LHCN-M2 (cell line): ENCODE results near the gene DDI1. TPM values are rescaled to one million over a fixed set of nuclear protein-coding genes. Genes with fewer than 3 reads are reported as not detected.
"Not testable (repeated sequence)": the region's sequence is repeated elsewhere in the genome, so short reads cannot be mapped to it uniquely, and the experiment has no call there.

Experiments used
- DNase-seq: peaks from one replicate; pipeline ENCODE4 v3.0.0-alpha.2; 2012; ENCODE audit warnings: low read depth
- total RNA-seq: library from RNA; depleted of rRNA; stranded (reverse); fragments of >200 nt; gene quantifications from 2 replicates; pipeline ENCODE4 v1.2.3, GENCODE V29; 2014

DDI1 gene
- total RNA-seq, 1 experiment from 2014 or later, result not detected

DNA sequence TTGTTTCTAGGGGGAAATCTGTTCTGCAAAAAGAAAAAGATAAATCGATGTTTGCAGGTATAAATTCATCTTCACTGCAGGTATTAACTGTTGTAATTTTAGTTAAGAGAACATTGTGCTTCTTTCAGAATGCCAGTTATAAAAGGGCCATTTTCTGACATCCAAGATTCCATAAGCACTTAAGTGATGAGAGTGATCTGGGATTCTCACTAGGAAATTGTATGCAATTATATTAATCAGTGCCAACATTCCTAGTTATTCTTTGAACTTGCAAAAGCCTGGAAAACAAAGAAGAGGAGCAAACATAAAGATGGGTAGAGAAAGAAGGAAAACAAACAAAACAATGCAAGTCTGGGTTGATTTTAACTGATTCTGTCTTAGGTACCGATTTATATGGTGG is 5.4 kb downstream of the DDI1 start:
- DNase-seq, result no peak

DNA sequence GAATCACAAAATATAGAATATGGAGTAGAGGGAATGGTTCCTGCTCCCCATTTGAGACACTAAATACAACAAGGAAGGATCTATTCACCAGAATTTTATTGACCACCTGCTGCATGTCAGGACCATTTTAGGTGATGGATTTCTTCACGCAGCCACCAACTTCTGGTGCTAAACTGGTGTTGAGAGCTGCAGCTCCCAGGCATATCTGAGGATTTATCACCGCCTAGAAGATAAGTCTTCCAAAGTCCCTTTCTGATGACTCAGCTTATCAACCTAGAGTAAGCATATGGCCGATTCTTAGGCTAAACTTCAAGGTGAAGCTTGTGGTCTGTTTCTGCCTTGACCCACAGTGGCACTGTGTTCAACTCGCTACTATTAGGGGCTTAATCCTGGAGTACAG is 6.7 kb downstream of the DDI1 start:
- DNase-seq, result no peak

DNA sequence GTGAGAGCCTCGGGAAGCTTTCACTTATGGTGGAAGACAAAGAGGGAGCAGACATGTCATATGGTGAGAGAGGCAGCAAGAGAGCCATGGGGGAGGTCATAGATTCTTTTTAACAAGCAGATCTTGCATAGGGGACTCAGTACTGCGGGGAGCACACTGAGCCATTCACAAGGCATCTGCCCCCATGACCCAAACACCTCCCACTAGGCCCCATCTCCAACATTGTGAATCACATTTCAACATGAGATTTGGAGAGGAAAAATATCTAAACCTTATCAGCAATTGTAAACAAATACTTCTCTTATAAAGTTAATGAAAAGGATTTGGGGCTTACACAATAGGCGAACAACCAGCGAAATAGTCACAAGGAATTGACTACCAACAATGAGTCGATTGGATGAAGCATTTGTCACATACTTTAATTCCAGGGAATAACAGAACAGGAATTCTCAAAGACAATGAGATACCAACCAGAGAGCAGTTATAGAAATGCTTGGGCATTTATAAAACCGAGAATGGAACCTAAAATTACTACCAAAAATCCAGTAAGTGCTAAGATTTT is 7.3 kb downstream of the DDI1 start:
- no peak for DNase-seq

DNA sequence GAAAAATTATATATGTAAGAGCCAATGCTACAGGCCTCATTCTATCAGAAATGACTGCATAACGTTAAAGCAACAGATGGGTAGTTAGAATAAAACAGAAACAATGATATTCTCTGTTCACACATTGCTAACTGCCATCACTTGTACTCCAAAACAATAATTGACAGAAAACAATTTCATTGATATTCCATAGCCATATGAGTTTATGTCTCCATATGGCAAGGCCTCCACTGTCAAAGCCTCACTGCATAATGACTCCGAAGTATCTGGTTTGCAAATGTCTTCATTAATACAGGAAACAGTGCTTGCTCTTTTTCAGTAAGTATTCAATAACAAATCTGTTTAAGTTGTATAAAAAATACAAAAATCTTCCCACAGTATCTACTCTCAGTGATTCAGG is 9.9 kb downstream of the DDI1 start:
- no peak for DNase-seq

DNA sequence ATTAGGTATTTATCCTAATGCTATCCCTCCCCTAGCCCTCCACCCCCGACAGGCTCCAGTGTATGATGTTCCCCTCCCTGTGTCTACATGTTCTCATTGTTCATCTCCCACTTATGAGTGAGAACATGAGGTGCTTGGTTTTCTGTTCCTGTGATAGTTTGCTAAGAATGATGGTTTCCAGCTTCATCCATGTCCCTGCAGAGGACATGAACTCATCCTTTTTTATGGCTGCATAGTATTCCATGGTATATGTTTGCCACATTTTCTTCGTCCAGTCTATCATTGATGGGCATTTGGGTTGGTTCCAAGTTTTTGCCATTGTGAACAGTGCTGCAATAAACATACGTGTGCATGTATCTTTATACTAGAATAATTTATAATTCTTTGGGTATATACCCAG is 10.4 kb downstream of the DDI1 start:
- not testable (repeated sequence) for DNase-seq

DNA sequence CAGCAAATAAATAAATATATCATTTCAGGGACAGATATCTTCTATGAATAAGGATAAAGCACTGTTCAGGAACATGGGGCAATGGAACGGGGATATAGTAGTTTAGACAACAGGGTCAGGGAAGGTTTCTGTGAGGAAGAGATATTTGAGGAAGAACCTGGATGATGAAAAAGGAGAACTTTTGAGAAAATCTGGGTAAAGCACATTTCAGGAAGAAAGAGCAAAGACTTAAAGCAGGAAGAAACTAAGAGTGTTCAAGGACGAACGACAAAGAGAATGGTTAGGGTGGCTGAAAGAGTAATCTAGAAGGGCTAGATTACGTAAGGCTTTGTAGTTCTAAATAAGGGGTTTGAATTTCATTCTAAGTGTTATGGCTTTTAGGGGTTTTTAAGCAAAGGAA is 12.7 kb downstream of the DDI1 start:
- no peak for DNase-seq

DNA sequence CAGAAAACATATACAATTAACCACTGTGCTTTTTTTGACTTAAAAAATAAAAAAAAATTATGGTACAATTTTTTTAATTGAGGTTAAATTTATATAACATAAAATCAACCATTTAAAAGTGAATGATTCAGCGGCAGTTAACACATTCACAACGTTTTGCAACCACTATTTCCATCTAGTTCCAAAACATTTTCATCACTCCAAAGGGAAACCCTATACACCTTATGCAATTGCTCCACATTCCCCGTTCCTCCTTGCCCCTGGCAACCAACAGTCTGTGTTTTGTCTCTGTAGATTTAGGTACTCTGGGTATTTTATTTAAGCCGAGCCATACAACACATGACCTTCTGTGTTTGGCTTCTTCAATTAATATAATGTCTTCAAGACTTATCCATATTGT is 15.3 kb downstream of the DDI1 start:
- DNase-seq, result no peak

DNA sequence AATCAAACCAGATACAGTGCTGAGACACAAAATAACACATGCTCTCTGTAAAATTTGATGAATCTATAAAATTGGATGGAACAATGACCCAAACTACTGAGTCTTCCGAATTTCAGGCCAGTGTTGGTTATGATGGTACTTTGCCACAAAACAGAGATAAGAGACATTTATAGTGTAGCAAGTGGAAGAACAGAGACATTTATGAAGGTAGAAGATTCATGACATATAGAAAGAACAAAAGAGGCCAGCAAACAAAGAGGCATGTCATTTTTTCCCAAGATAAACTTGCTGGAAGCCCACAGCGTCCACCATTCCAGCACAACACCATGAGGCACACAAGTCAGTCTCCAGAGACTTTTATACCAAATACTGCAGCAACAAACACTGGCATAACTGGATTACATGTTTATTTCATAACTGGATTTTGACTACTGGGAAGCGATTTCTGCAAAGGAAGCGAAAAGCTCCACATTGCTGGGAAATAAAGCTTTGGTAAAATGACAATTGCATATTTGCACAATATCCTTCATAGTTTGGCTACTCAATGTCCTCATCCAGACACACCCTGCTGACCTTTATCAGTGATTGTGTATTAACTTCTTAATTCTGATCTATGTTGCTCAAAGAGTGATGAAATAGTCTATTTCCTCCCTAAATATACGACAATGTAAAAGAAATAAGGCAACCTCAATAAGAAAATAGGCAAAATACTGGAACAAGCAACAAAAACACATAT is 17.5 kb downstream of the DDI1 start:
- DNase-seq, result no peak

DNA sequence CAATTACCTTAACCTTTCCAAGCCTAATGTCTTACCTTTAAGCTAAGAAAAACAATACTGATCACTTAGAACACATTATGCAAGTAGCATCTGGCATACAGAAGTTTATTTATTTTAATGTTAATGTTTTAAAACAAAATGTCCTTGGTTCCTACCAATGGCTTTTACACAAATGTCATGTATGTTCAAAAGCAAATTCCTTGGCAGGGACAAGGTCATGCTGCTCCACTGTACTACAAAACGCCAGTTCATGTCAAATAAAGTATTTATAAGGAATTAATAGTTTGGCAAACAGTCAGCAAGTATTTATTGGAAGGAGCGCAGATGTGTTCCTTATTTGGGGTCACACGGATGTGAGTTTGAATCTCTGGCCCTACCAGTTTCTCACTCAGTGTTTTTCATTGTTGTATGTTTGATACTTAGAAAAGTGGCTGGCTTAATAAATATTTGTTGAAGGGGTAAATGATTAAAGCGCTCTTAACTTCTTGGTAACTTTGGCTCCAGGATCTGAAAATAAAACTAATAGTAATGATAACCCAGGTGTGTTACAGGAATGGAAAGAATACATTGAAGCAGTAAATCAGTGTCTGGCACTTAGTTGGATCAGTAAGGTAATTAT is 18.6 kb downstream of the DDI1 start:
- DNase-seq, result no peak

DNA sequence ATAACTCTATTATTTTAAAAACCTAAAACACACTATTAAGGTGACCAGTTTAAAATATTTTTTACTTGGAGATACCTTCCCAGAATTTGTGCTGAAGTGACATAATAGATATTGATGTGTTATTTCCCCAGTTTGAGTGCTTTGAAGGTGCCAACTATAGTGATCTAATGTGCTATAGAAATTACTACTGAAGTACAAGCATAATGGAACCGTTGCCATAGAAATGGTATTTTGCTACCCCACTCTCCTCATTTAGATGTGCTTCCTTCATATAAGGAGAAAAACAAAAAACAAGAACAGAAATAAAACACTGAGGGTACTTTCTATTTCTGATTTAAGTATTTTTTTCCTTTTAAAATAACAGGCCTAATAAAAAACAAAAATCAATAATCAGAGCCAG is 19.2 kb downstream of the DDI1 start:
- DNase-seq, result no peak

DNA sequence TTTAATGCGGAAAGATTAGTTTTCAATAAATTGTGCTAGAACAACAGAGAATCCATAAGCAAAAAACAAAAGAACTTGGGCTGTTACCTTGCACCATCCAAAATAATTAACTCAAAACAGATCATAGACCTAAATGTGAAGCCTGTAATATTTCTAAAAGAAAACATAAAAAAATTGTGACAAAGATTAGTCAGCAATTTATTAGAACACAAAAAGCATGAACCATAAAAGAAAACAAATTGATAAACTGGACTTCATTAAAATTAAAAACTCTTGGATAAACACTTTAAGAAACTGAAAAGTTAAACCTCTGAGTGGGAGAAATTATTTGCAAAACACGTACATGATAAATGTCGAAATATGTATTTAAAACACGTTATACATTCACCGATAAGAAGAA is 21.5 kb downstream of the DDI1 start:
- DNase-seq, result no peak

DNA sequence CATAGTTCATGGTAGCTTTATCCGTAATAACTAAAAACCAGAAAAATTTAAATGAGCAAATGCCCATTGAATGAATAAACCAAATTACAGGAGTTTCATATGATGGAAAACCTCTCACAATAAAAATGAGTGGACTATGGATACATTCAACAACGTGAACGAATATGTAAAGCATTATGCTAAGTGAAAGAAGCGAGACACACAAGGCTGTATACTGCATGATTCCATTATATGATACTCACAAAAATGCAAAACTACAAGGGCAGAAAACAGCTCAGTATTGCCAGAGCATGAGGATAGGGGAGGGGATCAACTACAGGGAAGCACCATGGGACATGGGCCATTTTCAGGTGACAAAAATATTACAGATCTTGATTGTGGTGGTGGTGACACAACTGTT is 22.2 kb downstream of the DDI1 start:
- no peak for DNase-seq

DNA sequence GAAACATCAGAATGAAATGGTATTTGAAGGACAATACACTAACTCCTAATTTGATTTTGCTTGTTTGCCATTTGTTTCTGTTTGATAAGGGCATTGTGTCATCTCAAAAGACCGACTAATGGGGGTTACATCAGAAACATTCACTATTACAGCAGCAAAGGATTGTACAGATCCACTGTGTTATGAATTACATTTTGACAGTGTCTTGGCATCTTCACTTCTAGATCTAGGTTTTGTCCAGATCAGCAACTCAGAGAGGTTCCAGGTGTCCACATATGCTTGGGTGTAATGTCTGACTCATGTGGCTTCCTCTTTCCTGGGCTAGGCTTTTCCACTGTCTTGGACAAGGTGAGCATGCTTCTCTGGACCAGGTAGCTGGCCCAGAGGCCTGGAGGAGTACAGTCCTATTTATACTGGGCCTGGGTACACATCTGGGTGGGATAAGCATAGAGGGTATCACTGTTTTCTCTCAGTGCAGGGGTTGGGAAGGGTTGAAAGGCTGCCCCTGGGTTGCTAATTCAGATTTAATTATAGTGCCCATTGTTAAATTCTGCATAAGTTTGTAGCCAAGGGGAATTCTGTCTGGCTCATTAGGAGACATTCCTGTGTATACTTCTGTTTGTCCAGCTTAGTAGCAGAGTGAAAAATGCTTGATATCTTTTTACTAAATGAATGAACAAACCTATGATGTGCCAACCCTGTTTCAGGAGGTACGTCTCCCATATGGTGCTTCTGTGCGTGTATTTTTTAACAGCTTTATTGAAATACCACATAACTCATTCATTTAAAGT is 23.8 kb downstream of the DDI1 start:
- DNase-seq, result no peak

DNA sequence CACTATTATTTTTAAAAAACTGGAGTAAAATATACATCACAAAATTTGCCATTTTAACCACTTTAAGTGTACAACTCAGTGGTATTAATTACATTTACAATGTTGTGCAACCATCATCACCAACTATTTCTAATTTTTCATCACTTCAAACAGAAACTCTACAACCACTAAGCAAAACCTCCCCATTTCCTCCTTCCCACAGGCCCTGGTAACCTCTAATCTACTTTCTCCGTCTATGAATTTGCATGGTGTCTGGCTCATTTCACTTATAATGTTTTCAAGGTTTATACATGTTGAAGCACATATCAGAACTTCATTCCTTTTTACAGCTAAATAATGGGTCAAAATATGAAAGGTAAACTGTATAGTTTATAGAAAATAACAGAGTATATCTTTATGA is 24.4 kb downstream of the DDI1 start:
- DNase-seq, result no peak

DNA sequence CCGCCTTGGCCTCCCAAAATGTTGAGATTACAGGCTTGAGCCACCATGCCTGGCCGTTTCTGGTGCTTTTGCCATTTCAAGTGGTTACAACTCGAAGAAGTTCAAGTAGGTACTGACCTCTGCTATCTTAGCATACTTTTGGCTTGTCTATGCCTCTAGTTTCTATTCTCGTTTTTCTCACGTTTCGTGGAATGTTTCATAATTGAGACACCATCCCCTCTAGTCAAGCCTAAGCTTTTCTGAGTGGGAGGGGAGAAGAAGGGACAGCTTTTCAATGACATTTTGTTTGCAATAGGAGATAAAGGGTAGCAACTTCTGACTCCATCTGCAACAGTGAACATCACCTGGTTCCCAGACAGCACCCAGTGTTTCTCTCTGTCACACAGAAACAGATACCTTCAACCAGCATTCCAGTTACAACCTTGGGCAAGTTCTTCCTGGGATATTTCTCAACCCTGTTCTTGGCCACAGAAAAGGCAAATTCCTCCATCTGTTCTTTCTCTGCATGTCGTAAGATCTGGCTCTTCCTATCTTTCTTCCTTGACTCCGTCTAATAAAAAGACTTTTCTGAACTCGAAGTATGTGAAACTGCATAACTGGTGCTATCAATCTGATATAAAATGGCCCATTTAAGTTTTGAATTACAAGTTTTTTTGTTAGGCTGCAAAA is 25.5 kb downstream of the DDI1 start:
- no peak for DNase-seq

DNA sequence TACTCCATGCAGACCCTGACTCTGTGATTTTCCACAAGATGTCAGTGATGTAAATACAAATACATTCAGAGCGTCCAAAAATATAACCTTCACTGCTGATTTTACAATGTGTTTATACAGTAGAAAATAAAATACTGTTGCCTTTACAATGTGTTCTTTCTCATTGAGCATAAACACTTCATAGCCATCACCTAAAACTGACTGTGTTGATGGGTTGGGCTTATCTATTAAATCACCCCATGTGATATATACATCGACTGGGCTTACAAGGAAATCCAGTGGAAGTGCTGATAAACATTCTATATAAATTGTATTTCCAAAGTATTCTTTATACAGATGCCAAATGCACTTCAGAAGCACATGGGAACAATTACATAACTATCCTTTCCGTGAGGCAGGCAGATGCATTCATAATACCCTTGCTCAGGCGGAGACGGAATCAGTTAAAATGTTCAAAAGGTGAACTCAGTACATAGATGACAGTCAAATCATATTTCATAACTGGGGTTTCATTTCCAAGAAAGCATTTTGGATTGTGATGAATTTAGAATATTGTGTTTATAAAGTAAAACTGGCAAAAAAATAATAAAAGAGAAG is 27.7 kb downstream of the DDI1 start:
- DNase-seq, result no peak

DNA sequence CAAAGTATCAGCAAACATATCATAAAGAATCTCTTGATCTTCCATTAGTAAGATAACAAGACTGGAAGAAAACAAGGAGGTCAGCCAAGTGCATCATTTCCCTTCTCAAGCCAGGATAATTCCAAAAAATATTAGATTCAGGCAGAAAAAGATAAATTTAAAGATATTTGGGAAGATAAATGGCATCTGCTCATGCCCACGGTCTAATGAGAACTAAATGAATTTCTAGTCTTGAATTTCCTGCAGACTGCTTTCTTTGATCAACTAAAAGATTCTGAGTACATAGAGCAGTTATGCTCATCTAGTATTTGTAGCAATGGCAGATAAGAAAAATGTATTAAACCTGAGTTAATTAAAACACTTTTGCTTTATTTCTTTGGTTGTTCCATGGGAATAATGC is 31.1 kb downstream of the DDI1 start:
- DNase-seq, result no peak

DNA sequence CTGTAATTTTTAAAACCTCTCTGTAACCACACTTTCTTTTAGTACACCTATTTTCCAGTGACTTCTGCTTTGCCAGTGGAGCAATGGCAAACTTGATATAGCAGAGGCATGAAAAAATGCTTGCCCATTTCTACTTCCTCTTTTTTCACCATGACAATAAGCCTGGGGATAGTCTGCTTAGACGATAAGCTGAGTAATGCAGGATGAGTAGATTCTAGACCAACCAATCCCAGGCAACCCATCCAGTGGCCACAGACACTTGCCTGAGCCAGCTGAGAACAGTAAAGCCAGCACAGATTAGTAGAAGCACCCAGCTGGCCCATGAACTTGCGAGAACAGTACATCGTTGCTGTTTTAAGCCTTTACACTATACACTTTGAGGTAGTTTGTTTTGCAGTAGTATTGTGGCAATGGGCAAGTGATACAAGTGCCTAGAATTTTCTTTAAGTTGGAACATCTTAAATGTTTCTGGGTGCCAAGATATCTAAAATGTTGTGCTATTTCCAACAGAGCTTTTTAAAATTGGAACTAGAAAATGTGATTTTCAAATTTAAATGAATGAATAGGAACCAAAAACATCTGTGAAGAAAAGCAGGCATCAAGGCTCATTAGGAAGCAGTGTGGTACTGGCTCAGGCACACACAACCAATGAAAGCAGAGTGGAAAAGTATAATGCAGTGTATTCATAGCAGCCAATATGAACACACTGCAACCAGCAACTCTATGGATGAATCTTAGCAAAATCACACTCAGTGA is 37.7 kb downstream of the DDI1 start:
- peak; percentile 34 for DNase-seq

DNA sequence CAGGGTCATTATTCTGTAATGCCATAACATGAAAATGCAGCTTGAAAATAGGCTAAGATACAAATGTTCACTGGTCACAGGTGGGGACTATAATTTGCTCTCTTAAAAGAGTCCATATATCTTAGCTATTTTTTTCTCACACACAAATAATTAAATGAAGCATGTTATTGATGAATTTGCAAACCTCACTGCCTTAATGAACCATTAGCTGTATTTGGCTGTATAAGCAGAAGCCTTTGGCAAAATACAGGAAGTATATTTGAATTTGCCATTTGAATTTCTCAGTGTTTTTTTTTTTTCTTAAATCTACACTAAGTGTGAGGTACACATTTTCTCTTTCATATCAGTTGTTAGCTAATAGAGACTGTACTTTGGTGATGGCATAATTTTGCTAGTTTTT is 38.7 kb downstream of the DDI1 start:
- no peak for DNase-seq

DNA sequence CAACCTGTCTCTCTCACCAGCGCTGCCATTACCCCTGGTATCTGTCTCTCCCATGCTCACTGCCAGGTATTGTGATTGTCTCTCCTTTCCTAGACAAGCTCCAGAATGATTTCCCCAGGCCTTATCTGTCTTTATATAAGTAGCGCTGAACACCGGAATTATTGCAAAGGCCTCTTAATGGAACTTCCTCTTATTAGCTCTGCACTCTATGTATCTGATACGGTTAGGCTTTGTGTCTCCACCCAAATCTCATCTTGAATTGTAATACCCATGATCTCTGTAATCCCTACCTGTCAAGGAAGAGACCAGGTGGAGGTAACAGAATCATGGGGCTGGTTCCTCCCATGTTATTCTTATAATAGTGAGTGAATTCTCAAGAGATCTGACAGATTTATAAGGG is 39.3 kb downstream of the DDI1 start:
- no peak for DNase-seq

DNA sequence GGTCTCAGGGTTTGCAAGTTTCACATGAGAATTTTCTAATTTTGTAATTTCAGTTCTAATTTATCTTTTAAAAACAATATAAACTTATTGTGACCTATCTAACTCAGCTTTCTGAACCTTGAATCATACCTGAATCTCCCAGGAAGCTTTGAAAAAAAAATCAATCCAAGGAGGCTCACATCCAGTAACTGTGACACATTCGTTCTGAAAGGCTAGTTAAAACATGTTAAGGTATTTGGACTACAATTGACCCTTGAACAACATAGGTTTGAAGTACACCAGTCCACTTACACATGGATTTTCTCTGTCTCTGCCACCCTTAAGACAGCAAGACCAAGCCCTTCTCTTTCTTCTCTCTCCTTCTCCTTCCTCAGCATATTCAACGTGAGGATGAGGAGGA is 40.0 kb downstream of the DDI1 start:
- no peak for DNase-seq
